GM10266 (cell line): Measurements from ENCODE around the gene SLC45A2.

Experiments used
- DNase-seq: peaks from one replicate; pipeline ENCODE4 v3.0.0; 2012; ENCODE audit errors: extremely low spot score
- TF ChIP-seq, protein P1 (sequence below): IDR thresholded peaks from 2 replicates; pipeline ENCODE4 v1.5.1; 2012; ENCODE audit warnings: mild to moderate bottlenecking, low read depth; ENCODE audit not compliant: control insufficient read depth, insufficient read depth; ENCODE audit errors: missing control alignments

Gene SLC45A2

DNA sequence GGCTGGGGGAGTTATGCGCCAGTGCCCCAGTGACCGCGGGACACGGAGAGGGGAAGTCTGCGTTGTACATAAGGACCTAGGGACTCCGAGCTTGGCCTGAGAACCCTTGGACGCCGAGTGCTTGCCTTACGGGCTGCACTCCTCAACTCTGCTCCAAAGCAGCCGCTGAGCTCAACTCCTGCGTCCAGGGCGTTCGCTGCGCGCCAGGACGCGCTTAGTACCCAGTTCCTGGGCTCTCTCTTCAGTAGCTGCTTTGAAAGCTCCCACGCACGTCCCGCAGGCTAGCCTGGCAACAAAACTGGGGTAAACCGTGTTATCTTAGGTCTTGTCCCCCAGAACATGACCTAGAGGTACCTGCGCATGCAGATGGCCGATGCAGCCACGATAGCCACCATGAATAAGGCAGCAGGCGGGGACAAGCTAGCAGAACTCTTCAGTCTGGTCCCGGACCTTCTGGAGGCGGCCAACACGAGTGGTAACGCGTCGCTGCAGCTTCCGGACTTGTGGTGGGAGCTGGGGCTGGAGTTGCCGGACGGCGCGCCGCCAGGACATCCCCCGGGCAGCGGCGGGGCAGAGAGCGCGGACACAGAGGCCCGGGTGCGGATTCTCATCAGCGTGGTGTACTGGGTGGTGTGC lies 48.0 kb downstream of the SLC45A2 start, which contains the start of gene RXFP3:
TSS of gene RXFP3 (plus strand) at position 6 of the 636 bp plus-strand sequence. CDS start at position 361, 355 bp downstream.
- DNase-seq, result peak; percentile 40
- TF ChIP-seq, protein P1, sequence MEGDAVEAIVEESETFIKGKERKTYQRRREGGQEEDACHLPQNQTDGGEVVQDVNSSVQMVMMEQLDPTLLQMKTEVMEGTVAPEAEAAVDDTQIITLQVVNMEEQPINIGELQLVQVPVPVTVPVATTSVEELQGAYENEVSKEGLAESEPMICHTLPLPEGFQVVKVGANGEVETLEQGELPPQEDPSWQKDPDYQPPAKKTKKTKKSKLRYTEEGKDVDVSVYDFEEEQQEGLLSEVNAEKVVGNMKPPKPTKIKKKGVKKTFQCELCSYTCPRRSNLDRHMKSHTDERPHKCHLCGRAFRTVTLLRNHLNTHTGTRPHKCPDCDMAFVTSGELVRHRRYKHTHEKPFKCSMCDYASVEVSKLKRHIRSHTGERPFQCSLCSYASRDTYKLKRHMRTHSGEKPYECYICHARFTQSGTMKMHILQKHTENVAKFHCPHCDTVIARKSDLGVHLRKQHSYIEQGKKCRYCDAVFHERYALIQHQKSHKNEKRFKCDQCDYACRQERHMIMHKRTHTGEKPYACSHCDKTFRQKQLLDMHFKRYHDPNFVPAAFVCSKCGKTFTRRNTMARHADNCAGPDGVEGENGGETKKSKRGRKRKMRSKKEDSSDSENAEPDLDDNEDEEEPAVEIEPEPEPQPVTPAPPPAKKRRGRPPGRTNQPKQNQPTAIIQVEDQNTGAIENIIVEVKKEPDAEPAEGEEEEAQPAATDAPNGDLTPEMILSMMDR, result no peak

DNA sequence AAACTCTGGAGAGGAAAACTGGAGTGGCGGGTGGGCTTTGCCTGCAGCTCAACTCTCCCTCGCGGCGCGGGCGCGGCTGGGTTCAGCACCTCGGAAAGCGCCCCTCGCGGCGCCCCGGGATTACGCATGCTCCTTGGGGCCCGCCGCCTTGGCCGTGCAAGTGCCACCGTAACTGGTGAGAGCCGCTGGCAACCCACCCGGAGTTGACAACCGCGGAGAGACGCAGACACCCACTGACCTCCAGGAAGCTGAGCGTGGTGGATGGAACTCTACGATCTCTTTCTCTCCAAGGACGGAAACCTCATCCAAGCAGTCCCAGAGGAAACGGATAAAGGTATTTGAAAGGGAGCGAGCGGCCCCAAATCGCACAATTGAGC lies 48.5 kb downstream of the SLC45A2 start:
- peak; percentile 80 for DNase-seq
- TF ChIP-seq, protein P1, result no peak

GRCh38 chr5:33934176-33934575 lies 50.3 kb downstream of the SLC45A2 start:
- TF ChIP-seq, protein P1, result no peak

DNA sequence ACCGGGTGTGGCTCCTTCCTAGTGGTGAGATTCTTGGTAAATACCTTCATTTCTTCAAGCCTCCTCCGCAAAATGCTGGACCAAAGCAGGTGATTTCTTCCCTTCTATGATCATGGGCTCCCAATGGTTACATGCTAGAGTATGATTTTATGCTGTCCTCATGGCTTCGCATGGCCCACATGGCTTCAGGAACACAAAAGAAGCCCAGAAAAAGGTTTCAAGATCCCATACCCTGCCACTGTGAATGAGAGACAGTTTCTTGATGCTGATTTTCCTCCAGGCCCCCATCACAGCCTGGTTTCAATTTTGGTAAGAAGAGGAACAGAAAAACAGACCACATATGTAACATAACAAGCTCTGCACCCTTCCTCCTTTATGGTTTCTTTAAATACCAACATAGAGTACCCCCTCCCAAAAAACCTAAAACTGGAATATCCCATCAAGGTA lies 50.7 kb downstream of the SLC45A2 start:
- TF ChIP-seq, protein P1, result no peak

More at GRCh38 chr5:33934176-33934575, 50.3 kb downstream of the SLC45A2 start:
- no peak for DNase-seq

DNA sequence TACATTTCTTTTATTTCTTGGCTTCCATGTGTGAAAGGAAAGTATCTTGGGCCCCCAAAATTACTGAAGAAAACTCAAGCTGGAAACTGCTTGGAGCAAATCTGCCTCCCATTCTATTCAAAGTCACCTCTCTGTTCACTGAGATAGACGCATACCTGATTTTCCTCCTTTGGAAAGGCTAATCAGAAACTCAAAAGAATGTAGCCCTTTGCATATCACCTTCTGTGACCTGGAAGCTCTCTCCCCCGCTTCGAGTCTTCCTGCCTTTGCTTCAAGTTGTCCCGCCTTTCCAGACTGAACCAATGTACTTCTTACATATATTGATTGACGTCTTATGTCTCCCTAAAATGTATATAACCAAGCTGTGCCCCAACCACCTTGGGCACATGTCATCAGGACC lies 53.4 kb downstream of the SLC45A2 start:
- DNase-seq, result no peak
- TF ChIP-seq, protein P1, result no peak

More for the DNA sequence above, 50.7 kb downstream of the SLC45A2 start:
- DNase-seq, result peak; percentile 72

- DNase-seq, result peak; percentile 45
- TF ChIP-seq, protein P1, result no peak
Measured at GRCh38 chr5:33929925-33930690, 54.4 kb downstream of the SLC45A2 start.

DNA sequence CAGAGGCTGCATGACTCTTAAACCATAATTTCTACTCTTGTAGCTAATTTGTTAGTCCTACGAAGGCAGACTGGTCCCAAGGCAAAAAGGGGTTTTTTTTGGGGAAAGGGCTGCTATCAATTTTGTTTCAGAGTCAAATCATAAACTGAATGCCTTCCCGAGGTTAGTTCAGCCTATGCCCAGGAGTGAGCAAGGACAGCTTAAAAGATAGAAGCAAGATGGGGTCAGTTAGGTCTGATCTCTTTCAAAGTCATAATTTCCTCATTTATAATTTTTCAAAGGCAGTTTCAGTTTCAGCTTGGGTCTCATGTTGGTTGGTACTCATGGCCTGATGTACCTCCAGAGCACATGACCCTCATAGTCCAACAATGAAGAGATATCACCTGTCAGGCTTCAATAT lies 56.2 kb downstream of the SLC45A2 start:
- TF ChIP-seq, protein P1, result no peak
- DNase-seq, result no peak
